NT2/D1 (cell line): ENCODE data around the gene MAGI2.

ENCODE experiments used
- SUZ12 ChIP-seq: IDR thresholded peaks from 2 replicates; pipeline ENCODE4 v1.6.1; 2011; ENCODE audit not compliant: insufficient read length, insufficient read depth; ENCODE audit errors: extremely low read depth
- YY1 ChIP-seq: IDR thresholded peaks from 2 replicates; pipeline ENCODE4 v1.6.1; 2011; ENCODE audit not compliant: insufficient read length, insufficient read depth

DNA sequence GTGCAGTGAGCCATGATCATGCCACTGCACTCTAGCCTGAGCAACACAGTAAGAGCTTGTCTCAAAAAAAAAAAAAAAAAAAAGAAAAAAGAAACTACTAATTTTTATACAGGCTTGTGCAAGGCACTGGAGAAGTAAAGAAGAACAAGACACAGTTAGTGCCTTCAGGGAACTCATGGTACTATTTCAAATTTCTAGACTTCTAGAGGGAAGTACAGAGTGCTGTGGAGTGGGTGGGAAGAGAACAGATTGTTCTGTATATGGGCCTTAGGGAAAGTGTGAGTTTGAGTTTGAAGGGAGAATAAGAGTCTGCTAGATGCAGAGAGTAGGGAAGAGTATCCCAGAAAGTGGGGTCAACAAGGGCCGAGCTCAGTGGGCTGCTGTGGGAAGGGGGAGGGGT is 1420.1 kb downstream of the MAGI2 start:
- TF ChIP-seq YY1: no peak
- TF ChIP-seq SUZ12: no peak
